ENCODE measurements around the gene SLC7A1. TPM values are rescaled to one million over a fixed set of nuclear protein-coding genes. Genes with fewer than 3 reads are reported as not detected.

Gene SLC7A1
- total and polyA plus RNA-seq, 8 donors = 2.3 to 95.1 (median 21.2) TPM

DNA sequence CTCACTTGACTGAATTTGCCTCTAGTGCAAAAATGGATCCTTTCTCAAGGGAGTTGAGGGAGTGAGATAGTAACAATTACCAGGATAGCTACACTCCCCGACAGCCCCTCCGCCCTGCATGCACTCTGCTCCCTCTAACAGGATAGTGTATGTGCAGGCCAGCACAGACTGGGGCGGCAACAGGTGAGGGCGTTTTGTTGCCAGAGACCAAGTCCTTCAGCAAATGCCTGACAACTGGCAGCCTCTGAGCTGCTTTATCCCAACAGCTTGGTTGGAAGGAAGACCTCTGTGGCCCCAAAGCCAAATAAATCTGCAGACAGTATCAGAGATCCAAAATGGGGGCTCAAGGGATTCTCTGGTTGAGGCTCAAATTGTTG is 86.6 kb downstream of the SLC7A1 start:
- H3K4me1 ChIP-seq = peaks cover 0 to 31% (median 14%) of the 10 kb centered on the region in 4 donors
- peaks cover 5 to 29% (median 16%) of the 10 kb centered on the region in 4 donors for H3K36me3 ChIP-seq
- intact Hi-C loops (cut with DNase I; ENCODE audit: low total_unique reads) = loop anchor here (5.0 to 10.0 kb wide), 2 partner anchors 206 to 598 kb away; no protein-coding TSS in a partner anchor
- WGBS, 5 donors = 58 to 89% (median 85%) methylated on average over 4 of the region's 4 CpGs
- DNase-seq = no peak
- no peaks in the 10 kb centered on the region for H3K9me3 ChIP-seq
- H3K4me3 ChIP-seq = no peak overlapping the region
- H3K27ac ChIP-seq = peak overlapping the region in 1 of 5 donors; percentile 3
- TF ChIP-seq POLR2AphosphoS5 (IDR thresholded peaks at IDR 0.05) (no peak), POLR2A (IDR thresholded peaks at IDR 0.05) (no peak), EP300 (IDR thresholded peaks at IDR 0.05) (no peak)
- TF ChIP-seq, protein P1, sequence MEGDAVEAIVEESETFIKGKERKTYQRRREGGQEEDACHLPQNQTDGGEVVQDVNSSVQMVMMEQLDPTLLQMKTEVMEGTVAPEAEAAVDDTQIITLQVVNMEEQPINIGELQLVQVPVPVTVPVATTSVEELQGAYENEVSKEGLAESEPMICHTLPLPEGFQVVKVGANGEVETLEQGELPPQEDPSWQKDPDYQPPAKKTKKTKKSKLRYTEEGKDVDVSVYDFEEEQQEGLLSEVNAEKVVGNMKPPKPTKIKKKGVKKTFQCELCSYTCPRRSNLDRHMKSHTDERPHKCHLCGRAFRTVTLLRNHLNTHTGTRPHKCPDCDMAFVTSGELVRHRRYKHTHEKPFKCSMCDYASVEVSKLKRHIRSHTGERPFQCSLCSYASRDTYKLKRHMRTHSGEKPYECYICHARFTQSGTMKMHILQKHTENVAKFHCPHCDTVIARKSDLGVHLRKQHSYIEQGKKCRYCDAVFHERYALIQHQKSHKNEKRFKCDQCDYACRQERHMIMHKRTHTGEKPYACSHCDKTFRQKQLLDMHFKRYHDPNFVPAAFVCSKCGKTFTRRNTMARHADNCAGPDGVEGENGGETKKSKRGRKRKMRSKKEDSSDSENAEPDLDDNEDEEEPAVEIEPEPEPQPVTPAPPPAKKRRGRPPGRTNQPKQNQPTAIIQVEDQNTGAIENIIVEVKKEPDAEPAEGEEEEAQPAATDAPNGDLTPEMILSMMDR (IDR thresholded peaks at IDR 0.05) = no peak
- peaks cover 0 to 13% (median 7%) of the 10 kb centered on the region in 3 donors for H3K27me3 ChIP-seq

DNA sequence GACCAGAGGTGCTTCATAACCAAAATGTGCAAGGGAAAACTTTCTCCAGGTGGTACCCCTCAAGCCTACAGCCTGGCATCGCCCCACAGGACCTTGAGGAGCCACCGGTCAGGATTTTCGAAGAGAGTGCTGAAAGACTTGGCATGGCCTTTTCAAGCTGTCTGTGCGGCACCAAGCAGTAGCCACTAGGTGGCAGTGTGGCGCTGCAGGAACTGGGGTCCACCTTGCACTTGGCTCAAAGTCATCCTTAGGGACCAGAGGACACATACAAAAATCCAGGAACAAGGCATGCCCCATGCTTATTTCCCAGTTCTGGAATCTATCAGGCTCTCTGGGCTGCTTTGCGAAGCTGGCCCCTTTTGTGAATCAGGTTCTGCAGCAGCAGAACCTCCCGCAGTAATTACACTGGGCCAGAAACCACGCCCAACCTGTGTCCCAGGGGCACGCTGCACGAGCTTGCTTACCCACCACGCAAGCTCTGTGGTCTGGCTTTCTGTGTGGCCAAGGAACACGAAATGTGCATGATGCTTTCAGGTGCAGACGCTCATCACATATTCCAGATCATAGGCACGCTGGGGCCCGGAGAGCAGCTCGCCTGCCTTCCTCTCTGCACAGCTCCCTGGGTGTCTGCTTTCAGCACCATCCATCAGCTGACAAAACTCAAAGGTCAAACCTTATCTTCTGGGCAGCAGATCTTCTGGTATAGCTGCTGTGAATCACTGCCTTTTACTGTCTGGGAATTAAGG is 87.2 kb downstream of the SLC7A1 start:
- intact Hi-C loops (cut with DNase I; ENCODE audit: low total_unique reads) = loop anchor here (5.0 to 10.0 kb wide), 2 partner anchors 206 to 599 kb away; no protein-coding TSS in a partner anchor
- WGBS, 5 donors = 34 to 48% (median 47%) methylated on average over 11 to 16 of the region's 16 CpGs
- no peaks in the 10 kb centered on the region for H3K9me3 ChIP-seq
- H3K4me1 ChIP-seq = peaks cover 0 to 31% (median 14%) of the 10 kb centered on the region in 4 donors
- H3K27ac ChIP-seq = peak overlapping the region in 1 of 5 donors; percentile 64
- H3K4me3 ChIP-seq = no peak overlapping the region
- H3K27me3 ChIP-seq = peaks cover 0 to 13% (median 7%) of the 10 kb centered on the region in 3 donors
- no peak for TF ChIP-seq POLR2A (IDR thresholded peaks at IDR 0.05)
- TF ChIP-seq, protein P1 (IDR thresholded peaks at IDR 0.05) = peak in 5 of 7 experiments; percentile 90 to 98 (median 94)
- TF ChIP-seq EP300 (IDR thresholded peaks at IDR 0.05) = no peak
- TF ChIP-seq POLR2AphosphoS5 (IDR thresholded peaks at IDR 0.05) = peak in 1 of 3 donors; percentile 76
- H3K36me3 ChIP-seq = peaks cover 0 to 23% (median 10%) of the 10 kb centered on the region in 4 donors
- peak; percentile 90 to 95 for DNase-seq

DNA sequence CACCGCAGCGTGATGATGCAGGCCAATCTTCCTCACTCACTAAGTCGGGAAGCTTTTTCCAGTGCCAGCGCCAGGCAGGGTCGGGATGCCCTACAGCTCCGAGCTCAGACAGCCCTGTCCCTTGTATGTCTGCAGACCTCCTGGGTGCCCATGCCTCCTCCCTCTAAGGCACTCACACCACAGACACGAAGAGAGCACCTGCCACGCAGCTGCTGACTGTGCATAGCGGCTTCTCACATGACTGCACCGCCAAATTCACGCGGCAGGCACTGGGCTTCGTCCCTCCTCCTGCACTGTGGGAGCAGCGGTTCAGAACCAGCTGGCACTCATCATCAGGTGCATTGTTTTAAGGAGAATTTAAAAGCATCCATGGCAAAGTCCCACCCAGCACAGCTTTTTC is 88.1 kb downstream of the SLC7A1 start:
- Histone ChIP-seq H3K27ac (peak overlapping the region in 1 of 5 donors; percentile 64), H3K36me3 (peaks cover 0 to 15% (median 4%) of the 10 kb centered on the region in 4 donors), H3K9me3 (no peaks in the 10 kb centered on the region), H3K4me1 (peaks cover 0 to 31% (median 16%) of the 10 kb centered on the region in 4 donors), H3K27me3 (peaks cover 0 to 18% (median 7%) of the 10 kb centered on the region in 3 donors), H3K4me3 (no peak overlapping the region)
- 41 to 73% (median 66%) methylated on average over 14 of the region's 14 CpGs for WGBS, 5 donors
- intact Hi-C loops (cut with DNase I; ENCODE audit: low total_unique reads) = loop anchor here (5.0 to 10.0 kb wide), 2 partner anchors 207 to 600 kb away; no protein-coding TSS in a partner anchor
- peak in 1 of 2 donors; percentile 64 for DNase-seq
- TF ChIP-seq EP300 (IDR thresholded peaks at IDR 0.05) = no peak
- TF ChIP-seq POLR2AphosphoS5 (IDR thresholded peaks at IDR 0.05) = no peak
- no peak for TF ChIP-seq POLR2A (IDR thresholded peaks at IDR 0.05)
- TF ChIP-seq, protein P1 (IDR thresholded peaks at IDR 0.05) = no peak

DNA sequence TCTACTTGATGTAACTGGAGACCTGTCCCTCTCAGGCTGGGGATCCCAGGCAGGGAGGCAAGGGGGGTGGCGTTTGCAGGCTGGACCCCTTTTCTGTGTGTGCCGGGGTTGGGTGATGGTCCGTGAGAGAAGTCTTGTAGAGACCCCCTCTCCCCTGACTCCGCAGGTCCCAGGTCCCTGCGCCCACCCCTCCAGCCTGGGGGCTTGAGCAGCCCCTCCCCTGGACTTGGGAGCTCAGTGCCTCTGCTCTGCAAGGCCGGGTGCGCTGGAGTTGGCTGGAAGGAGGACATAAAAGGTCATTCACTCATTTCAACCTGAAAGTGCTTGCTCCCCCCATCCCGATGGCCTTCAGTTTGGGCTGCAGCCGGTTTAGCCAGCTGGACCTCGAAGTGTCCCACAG is 89.5 kb downstream of the SLC7A1 start:
- DNase-seq = no peak
- intact Hi-C loops (cut with DNase I; ENCODE audit: low total_unique reads) = loop anchor here (5.0 to 10.0 kb wide), 2 partner anchors 209 to 601 kb away; no protein-coding TSS in a partner anchor
- H3K36me3 ChIP-seq = peaks cover 0 to 5% (median under 1%) of the 10 kb centered on the region in 4 donors
- TF ChIP-seq POLR2A (IDR thresholded peaks at IDR 0.05) (no peak), POLR2AphosphoS5 (IDR thresholded peaks at IDR 0.05) (no peak), EP300 (IDR thresholded peaks at IDR 0.05) (no peak)
- TF ChIP-seq, protein P1 (IDR thresholded peaks at IDR 0.05) = no peak
- peaks cover 0 to 24% (median 13%) of the 10 kb centered on the region in 4 donors for H3K4me1 ChIP-seq
- H3K27ac ChIP-seq = no peak overlapping the region
- no peak overlapping the region for H3K4me3 ChIP-seq
- no peaks in the 10 kb centered on the region for H3K9me3 ChIP-seq
- WGBS, 5 donors = 71 to 80% (median 73%) methylated on average over 6 to 10 of the region's 10 CpGs
- peaks cover 0 to 22% (median 7%) of the 10 kb centered on the region in 3 donors for H3K27me3 ChIP-seq
